Panc1 (cell line): Measurements from ENCODE around the gene CALHM6.

Source experiments
- POLR2AphosphoS5 ChIP-seq: IDR thresholded peaks from 2 replicates; pipeline ENCODE4 v1.6.1; 2012; ENCODE audit warnings: mild to moderate bottlenecking, low read depth, low read length, moderate library complexity
- TCF7L2 ChIP-seq: IDR thresholded peaks from 2 replicates; pipeline ENCODE4 v1.6.1; 2011; ENCODE audit warnings: mild to moderate bottlenecking, low read depth, low read length, inconsistent platforms
- TF ChIP-seq, protein P1 (sequence below): fragments of 450-650 bp; IDR thresholded peaks from 2 replicates; pipeline ENCODE4 v1.5.1; 2017; ENCODE audit warnings: mild to moderate bottlenecking
- TF ChIP-seq, protein P2 (sequence below), 2 experiments: IDR thresholded peaks; 2 replicates each; pipeline ENCODE4 v1.6.1; 2011 to 2012; ENCODE audit warnings: low read depth in 2 of 2, control low read depth in 1 of 2, low read length in 1 of 2, mild to moderate bottlenecking in 1 of 2, moderate library complexity in 1 of 2; ENCODE audit not compliant: insufficient read depth in 1 of 2

DNA sequence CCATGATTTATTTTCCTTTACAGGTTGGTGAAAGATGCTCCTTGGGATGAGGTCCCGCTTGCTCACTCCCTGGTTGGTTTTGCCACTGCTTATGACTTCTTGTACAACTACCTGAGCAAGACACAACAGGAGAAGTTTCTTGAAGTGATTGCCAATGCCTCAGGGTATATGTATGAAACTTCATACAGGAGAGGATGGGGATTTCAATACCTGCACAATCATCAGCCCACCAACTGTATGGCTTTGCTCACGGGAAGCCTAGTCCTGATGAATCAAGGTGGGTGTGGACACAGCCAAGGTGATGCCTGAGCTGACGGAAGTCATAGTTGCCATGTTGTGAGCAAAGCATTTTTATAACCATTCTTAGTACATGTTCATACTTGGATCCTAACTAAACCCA lies 34.6 kb upstream of the CALHM6 start:
- TF ChIP-seq, protein P1, sequence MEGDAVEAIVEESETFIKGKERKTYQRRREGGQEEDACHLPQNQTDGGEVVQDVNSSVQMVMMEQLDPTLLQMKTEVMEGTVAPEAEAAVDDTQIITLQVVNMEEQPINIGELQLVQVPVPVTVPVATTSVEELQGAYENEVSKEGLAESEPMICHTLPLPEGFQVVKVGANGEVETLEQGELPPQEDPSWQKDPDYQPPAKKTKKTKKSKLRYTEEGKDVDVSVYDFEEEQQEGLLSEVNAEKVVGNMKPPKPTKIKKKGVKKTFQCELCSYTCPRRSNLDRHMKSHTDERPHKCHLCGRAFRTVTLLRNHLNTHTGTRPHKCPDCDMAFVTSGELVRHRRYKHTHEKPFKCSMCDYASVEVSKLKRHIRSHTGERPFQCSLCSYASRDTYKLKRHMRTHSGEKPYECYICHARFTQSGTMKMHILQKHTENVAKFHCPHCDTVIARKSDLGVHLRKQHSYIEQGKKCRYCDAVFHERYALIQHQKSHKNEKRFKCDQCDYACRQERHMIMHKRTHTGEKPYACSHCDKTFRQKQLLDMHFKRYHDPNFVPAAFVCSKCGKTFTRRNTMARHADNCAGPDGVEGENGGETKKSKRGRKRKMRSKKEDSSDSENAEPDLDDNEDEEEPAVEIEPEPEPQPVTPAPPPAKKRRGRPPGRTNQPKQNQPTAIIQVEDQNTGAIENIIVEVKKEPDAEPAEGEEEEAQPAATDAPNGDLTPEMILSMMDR = no peak
- TF ChIP-seq, protein P2, sequence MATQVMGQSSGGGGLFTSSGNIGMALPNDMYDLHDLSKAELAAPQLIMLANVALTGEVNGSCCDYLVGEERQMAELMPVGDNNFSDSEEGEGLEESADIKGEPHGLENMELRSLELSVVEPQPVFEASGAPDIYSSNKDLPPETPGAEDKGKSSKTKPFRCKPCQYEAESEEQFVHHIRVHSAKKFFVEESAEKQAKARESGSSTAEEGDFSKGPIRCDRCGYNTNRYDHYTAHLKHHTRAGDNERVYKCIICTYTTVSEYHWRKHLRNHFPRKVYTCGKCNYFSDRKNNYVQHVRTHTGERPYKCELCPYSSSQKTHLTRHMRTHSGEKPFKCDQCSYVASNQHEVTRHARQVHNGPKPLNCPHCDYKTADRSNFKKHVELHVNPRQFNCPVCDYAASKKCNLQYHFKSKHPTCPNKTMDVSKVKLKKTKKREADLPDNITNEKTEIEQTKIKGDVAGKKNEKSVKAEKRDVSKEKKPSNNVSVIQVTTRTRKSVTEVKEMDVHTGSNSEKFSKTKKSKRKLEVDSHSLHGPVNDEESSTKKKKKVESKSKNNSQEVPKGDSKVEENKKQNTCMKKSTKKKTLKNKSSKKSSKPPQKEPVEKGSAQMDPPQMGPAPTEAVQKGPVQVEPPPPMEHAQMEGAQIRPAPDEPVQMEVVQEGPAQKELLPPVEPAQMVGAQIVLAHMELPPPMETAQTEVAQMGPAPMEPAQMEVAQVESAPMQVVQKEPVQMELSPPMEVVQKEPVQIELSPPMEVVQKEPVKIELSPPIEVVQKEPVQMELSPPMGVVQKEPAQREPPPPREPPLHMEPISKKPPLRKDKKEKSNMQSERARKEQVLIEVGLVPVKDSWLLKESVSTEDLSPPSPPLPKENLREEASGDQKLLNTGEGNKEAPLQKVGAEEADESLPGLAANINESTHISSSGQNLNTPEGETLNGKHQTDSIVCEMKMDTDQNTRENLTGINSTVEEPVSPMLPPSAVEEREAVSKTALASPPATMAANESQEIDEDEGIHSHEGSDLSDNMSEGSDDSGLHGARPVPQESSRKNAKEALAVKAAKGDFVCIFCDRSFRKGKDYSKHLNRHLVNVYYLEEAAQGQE (IDR thresholded peaks at IDR 0.05; ENCODE audit: insufficient read depth in 1 of 2, low read depth in 2 of 2, low read length in 1 of 2) = no peak
- TF ChIP-seq TCF7L2 (no peak), POLR2AphosphoS5 (no peak)
